Pulmonary artery endothelial cell (primary cell): ENCODE measurements around the gene EMILIN3. TPM values are rescaled to one million over a fixed set of nuclear protein-coding genes. Genes with fewer than 3 reads are reported as not detected.
"Not testable (repeated sequence)": the region's sequence is repeated elsewhere in the genome, so short reads cannot be mapped to it uniquely, and the experiment has no call there.

Experiments
- DNase-seq: peaks from one replicate; pipeline ENCODE4 v3.0.0-alpha.2; 2011; ENCODE audit warnings: low read depth, low spot score
- total RNA-seq: library from RNA; depleted of rRNA; stranded (reverse); fragments of >200 nt; gene quantifications from 2 replicates; pipeline ENCODE4 v1.2.3, GENCODE V29; 2014

Gene EMILIN3
- total RNA-seq, 1 donor from 2014 or later: not detected

GRCh38 chr20:41318271-41318649 lies 48.4 kb downstream of the EMILIN3 start:
- no peak for DNase-seq

- peak; percentile 84 for DNase-seq
Observed at GRCh38 chr20:41317546-41318270, 48.9 kb downstream of the EMILIN3 start, which contains the start of gene ZHX3. TSS of gene ZHX3 (minus strand) at chr20:41317731. CDS start at chr20:41204916, 112,815 bp downstream.

- DNase-seq: no peak
Observed at GRCh38 chr20:41316602-41317545, 49.7 kb downstream of the EMILIN3 start.

- DNase-seq: no peak
Observed at GRCh38 chr20:41316051-41316450, 50.6 kb downstream of the EMILIN3 start.

GRCh38 chr20:41314386-41314785 lies 52.2 kb downstream of the EMILIN3 start:
- no peak for DNase-seq

- DNase-seq: not testable (repeated sequence)
Observed at GRCh38 chr20:41312009-41312408, 54.6 kb downstream of the EMILIN3 start.

Other genes starting within 250 kb of the EMILIN3 start
- 94.7 and 129 TPM in 2 replicates for gene PLCG1, start 229.3 kb downstream of the EMILIN3 start, total RNA-seq
- 8.8 and 9.0 TPM in 2 replicates for gene ZHX3, start 49.1 kb downstream of the EMILIN3 start, total RNA-seq
- 1.8 and 2.1 TPM in 2 replicates for gene LPIN3, start 26.0 kb downstream of the EMILIN3 start, total RNA-seq